ENCODE data around the gene SHD. TPM values are rescaled to one million over a fixed set of nuclear protein-coding genes. Genes with fewer than 3 reads are reported as not detected.

Gene SHD
- total and polyA plus RNA-seq, 2 of the 13 experiments (the other 11 are each of a cell fraction or from before 2014, with no cell fraction given), result 0.11 to 0.20 TPM

DNA sequence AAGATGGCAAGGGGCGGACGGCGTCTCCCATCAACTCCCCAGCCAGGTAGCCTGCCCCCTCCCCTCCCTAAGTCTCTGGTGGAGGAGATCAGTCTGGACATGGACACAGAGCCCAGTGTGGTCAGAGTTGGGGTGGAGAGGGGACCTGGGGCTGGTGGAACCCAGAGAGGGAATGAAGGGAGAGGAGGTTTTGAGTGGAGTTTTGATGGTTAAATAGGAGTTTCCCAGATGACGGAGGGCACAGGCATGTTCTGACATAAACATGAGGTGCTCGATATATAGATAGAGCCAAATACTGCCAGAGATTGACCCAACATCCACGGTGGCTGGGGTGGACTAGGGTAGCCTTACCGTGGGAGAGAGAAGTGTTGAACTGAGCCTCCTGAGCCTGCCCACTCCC is 39.4 kb downstream of the SHD start (continued):
- TF ChIP-seq, protein P1, sequence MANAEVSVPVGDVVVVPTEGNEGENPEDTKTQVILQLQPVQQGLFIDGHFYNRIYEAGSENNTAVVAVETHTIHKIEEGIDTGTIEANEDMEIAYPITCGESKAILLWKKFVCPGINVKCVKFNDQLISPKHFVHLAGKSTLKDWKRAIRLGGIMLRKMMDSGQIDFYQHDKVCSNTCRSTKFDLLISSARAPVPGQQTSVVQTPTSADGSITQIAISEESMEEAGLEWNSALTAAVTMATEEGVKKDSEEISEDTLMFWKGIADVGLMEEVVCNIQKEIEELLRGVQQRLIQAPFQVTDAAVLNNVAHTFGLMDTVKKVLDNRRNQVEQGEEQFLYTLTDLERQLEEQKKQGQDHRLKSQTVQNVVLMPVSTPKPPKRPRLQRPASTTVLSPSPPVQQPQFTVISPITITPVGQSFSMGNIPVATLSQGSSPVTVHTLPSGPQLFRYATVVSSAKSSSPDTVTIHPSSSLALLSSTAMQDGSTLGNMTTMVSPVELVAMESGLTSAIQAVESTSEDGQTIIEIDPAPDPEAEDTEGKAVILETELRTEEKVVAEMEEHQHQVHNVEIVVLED (CRISPR knock-in tag; IDR thresholded peaks at IDR 0.05; ENCODE audit: borderline replicate concordance), result no peak
- no peak for TF ChIP-seq NFKB2 (CRISPR knock-in tag; IDR thresholded peaks at IDR 0.05; ENCODE audit: borderline replicate concordance)
- TF ChIP-seq SRY (CRISPR knock-in tag; IDR thresholded peaks at IDR 0.05), result no peak
- TF ChIP-seq, protein P2, sequence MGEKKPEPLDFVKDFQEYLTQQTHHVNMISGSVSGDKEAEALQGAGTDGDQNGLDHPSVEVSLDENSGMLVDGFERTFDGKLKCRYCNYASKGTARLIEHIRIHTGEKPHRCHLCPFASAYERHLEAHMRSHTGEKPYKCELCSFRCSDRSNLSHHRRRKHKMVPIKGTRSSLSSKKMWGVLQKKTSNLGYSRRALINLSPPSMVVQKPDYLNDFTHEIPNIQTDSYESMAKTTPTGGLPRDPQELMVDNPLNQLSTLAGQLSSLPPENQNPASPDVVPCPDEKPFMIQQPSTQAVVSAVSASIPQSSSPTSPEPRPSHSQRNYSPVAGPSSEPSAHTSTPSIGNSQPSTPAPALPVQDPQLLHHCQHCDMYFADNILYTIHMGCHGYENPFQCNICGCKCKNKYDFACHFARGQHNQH (CRISPR knock-in tag; IDR thresholded peaks at IDR 0.05), result no peak
- TF ChIP-seq ZNF562 (CRISPR knock-in tag; IDR thresholded peaks at IDR 0.05; ENCODE audit: borderline replicate concordance), result no peak
- no peak for TF ChIP-seq ZNF616 (CRISPR knock-in tag; IDR thresholded peaks at IDR 0.05; ENCODE audit: low read depth)
- no peak for TF ChIP-seq EED (CRISPR knock-in tag; IDR thresholded peaks at IDR 0.05)

DNA sequence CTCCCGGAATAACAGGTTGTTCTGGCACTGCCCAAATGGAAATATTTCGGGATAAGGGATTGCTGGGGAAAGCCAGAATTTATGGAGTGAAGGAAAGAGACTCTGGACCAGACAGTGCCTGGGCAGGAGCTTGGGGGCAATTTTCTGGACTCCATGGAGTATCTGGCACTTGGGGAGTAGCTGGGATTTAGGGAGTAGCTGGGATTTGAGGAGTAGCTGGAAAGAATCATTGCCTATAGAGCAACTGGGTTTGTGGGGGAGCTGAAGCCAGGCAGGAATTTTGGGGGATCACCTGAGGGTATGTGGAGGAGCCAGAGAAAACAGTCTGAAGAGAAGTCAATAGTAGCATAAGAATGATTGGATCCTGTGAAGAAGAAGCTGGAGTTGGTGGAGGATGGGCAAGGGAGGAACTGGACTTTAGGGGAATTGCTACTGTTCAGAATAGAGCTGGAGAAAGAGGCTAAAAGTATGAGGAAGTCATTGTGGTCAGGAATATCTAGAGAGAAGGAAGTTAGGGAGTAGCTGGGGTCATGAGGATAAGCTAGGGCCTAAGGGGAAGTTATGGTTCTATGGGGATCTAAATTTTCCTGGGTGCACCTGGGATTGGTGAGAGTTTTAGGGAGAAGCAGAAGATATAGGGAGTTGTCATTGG is 40.1 kb downstream of the SHD start:
- H3K4me2 ChIP-seq (ENCODE audit: low read depth, low read length), result no peak overlapping the region
- H3K9me3 ChIP-seq (ENCODE audit: low read length), result no peaks in the 10 kb centered on the region
- FAIRE-seq (no peak), DNase-seq (ENCODE audit: low spot score) (no peak), ATAC-seq (no peak)
- peaks cover 7% of the 10 kb centered on the region for H3K4me1 ChIP-seq (ENCODE audit: insufficient read depth, low read length)
- no peak overlapping the region for H2AFZ ChIP-seq (ENCODE audit: low read length)
- CTCF ChIA-PET (ENCODE audit: low intra/inter-chr PET ratio, low total read pairs), result no interaction called here
- H3K9ac ChIP-seq (ENCODE audit: insufficient read depth, low read depth, low read length), result no peak overlapping the region
- H4K20me1 ChIP-seq (ENCODE audit: insufficient read depth, low read length), result no peaks in the 10 kb centered on the region
- H3K36me3 ChIP-seq (replicated peaks in 1 of 2; ENCODE audit: control insufficient read depth in 1 of 2, insufficient read depth in 2 of 2, low read length in 2 of 2), result no peaks in the 10 kb centered on the region
- H3K27me3 ChIP-seq (ENCODE audit: control insufficient read depth in 1 of 2, insufficient read depth in 2 of 2, low read length in 2 of 2), result 0 out of 5 replicates have a peak, but pooled peaks cover 0 to 1% of the 10 kb centered on the region in 2 experiments
- no TSS peak for BruUV-seq (replicated peaks)
- no peak overlapping the region for H3K4me3 ChIP-seq (replicated peaks in 1 of 3; ENCODE audit: insufficient read depth in 1 of 3, low read depth in 2 of 3, low read length in 3 of 3)
- 73% methylated on average over 2 of the region's 2 CpGs for WGBS (ENCODE audit: low lambda C conversion rate)
- in situ Hi-C loops (cut with HindIII; ENCODE audit: extremely low pct_ligation_motif_present, low pct_unique_long_range_greater_than_20kb), result no loop called here
- H3K79me2 ChIP-seq (ENCODE audit: insufficient read depth, low read length), result no peaks in the 10 kb centered on the region
- no peak overlapping the region for H3K27ac ChIP-seq (ENCODE audit: extremely low read length, insufficient read depth, low read length)
- POLR2A ChIA-PET, result interaction anchor here (3.0 to 4.1 kb wide), 2 partner anchors 9 to 24 kb away, joined by 17 to 22 read pairs; partner anchors contain the start of gene MPND
- intact Hi-C loops (cut with micrococcal nuclease; ENCODE audit: unreplicated experiment), result no loop called here
- no peak for TF ChIP-seq SMC3 (IDR thresholded peaks at IDR 0.05; ENCODE audit: low read length)
- no peak for TF ChIP-seq LCORL (IDR thresholded peaks at IDR 0.05)
- no peak for TF ChIP-seq LCORL (CRISPR knock-in tag; IDR thresholded peaks at IDR 0.05)
- TF ChIP-seq CCAR2 (optimal IDR thresholded peaks at IDR 0.05; ENCODE audit: low read depth, low read length), result no peak
- no peak for TF ChIP-seq NFRKB (IDR thresholded peaks at IDR 0.05)
- TF ChIP-seq, protein P3, sequence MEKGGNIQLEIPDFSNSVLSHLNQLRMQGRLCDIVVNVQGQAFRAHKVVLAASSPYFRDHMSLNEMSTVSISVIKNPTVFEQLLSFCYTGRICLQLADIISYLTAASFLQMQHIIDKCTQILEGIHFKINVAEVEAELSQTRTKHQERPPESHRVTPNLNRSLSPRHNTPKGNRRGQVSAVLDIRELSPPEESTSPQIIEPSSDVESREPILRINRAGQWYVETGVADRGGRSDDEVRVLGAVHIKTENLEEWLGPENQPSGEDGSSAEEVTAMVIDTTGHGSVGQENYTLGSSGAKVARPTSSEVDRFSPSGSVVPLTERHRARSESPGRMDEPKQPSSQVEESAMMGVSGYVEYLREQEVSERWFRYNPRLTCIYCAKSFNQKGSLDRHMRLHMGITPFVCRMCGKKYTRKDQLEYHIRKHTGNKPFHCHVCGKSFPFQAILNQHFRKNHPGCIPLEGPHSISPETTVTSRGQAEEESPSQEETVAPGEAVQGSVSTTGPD (CRISPR knock-in tag; IDR thresholded peaks at IDR 0.05), result no peak
- TF ChIP-seq GATAD2A (CRISPR knock-in tag; IDR thresholded peaks at IDR 0.05), result no peak
- no peak for TF ChIP-seq NBN (conservative IDR thresholded peaks at IDR 0.05)
- TF ChIP-seq, protein P4, sequence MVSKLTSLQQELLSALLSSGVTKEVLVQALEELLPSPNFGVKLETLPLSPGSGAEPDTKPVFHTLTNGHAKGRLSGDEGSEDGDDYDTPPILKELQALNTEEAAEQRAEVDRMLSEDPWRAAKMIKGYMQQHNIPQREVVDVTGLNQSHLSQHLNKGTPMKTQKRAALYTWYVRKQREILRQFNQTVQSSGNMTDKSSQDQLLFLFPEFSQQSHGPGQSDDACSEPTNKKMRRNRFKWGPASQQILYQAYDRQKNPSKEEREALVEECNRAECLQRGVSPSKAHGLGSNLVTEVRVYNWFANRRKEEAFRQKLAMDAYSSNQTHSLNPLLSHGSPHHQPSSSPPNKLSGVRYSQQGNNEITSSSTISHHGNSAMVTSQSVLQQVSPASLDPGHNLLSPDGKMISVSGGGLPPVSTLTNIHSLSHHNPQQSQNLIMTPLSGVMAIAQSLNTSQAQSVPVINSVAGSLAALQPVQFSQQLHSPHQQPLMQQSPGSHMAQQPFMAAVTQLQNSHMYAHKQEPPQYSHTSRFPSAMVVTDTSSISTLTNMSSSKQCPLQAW (CRISPR knock-in tag; IDR thresholded peaks at IDR 0.05), result no peak
- TF ChIP-seq NAIF1 (CRISPR knock-in tag; IDR thresholded peaks at IDR 0.05; ENCODE audit: borderline replicate concordance), result no peak
- no peak for TF ChIP-seq ZNF496 (CRISPR knock-in tag; IDR thresholded peaks at IDR 0.05; ENCODE audit: insufficient replicate concordance)
- no peak for TF ChIP-seq ZNF720 (CRISPR knock-in tag; IDR thresholded peaks at IDR 0.05)
- TF ChIP-seq RAD21 (CRISPR knock-in tag; IDR thresholded peaks at IDR 0.05), result no peak
